Smooth muscle cell (in vitro differentiated cells): ENCODE measurements around the gene OR1J2. TPM values are rescaled to one million over a fixed set of nuclear protein-coding genes. Genes with fewer than 3 reads are reported as not detected.

Experiments
- DNase-seq: peaks from one replicate; lab custom pipeline; 2025; ENCODE audit not compliant: unreplicated experiment; lab: John Stamatoyannopoulos, UW
- H2AFZ ChIP-seq: fragments of 200-600 bp; sonication (generic); 2 replicates; pipeline ENCODE4 v1.6.0; 2016; ENCODE audit warnings: antibody characterized with exemption, low read depth, mild to moderate bottlenecking
- H3F3A ChIP-seq: fragments of 200-600 bp; sonication (generic); 2 replicates; pipeline ENCODE4 v1.6.0; 2017; ENCODE audit warnings: antibody characterized with exemption, low read depth
- H3K27ac ChIP-seq: fragments of 200-600 bp; sonication (generic); 2 replicates; pipeline ENCODE4 v1.5.1; 2016; ENCODE audit warnings: low read depth, mild to moderate bottlenecking
- H3K27me3 ChIP-seq: fragments of 200-600 bp; sonication (generic); 2 replicates; pipeline ENCODE4 v1.6.1; 2016; ENCODE audit warnings: low read depth, mild to moderate bottlenecking
- H3K36me3 ChIP-seq: fragments of 200-600 bp; sonication (generic); 2 replicates; pipeline ENCODE4 v1.5.1; 2016; ENCODE audit warnings: low read depth
- H3K4me1 ChIP-seq: fragments of 200-600 bp; sonication (generic); 2 replicates; pipeline ENCODE4 v1.5.1; 2016; ENCODE audit warnings: low read depth
- H3K4me2 ChIP-seq: fragments of 200-600 bp; sonication (generic); 2 replicates; pipeline ENCODE4 v1.6.0; 2016; ENCODE audit warnings: mild to moderate bottlenecking
- H3K4me3 ChIP-seq: fragments of 200-600 bp; sonication (generic); 2 replicates; pipeline ENCODE4 v1.5.1; 2016; ENCODE audit warnings: mild to moderate bottlenecking
- H3K79me2 ChIP-seq: fragments of 200-600 bp; sonication (generic); 2 replicates; pipeline ENCODE4 v1.6.0; 2016; ENCODE audit warnings: low read depth, mild to moderate bottlenecking
- H3K9ac ChIP-seq: fragments of 200-600 bp; sonication (generic); 2 replicates; pipeline ENCODE4 v1.6.0; 2016; ENCODE audit warnings: low read depth
- H3K9me3 ChIP-seq: fragments of 200-600 bp; sonication (generic); replicated peaks from 2 replicates; pipeline ENCODE4 v1.5.1; 2016; ENCODE audit warnings: low read depth
- H4K20me1 ChIP-seq: fragments of 200-600 bp; sonication (generic); 2 replicates; pipeline ENCODE4 v1.6.0; 2016; ENCODE audit warnings: low read depth
- CTCF ChIP-seq: fragments of 200-600 bp; sonication (generic); IDR thresholded peaks from 2 replicates; pipeline ENCODE4 v1.5.1; 2017; ENCODE audit warnings: borderline replicate concordance, mild to moderate bottlenecking, antibody characterized with exemption; ENCODE audit not compliant: insufficient read depth, poor library complexity, severe bottlenecking
- WGBS: methylation state at CpG from one replicate; pipeline ENCODE4 v1.1.7; 2016; ENCODE audit warnings: low lambda C conversion rate; 5-methylcytosine and 5-hydroxymethylcytosine counted together
- polyA plus RNA-seq: library from polyadenylated mRNA; unstranded; fragments of >200 nt; fragmentation: Nextera tagmentation; extraction: Ambion mirVana; gene quantifications from 2 replicates; pipeline ENCODE4 v1.2.1, GENCODE V29; 2016
- total RNA-seq: library from RNA; depleted of rRNA; stranded (reverse); fragments of >200 nt; gene quantifications from 2 replicates; pipeline ENCODE4 v1.2.3, GENCODE V29; 2014

The OR1J2 gene
- total RNA-seq (not detected in 2 replicates), polyA plus RNA-seq (not detected in 2 replicates)

- no peak for TF ChIP-seq CTCF
- Histone ChIP-seq H3K27ac (no peak within 1 kb of the TSS), H3K9me3 (no peaks in the 10 kb centered on the region), H2AFZ (no peak within 1 kb of the TSS), H3K79me2 (no peaks in the 10 kb centered on the region), H3K4me2 (no peak within 1 kb of the TSS), H4K20me1 (no peaks in the 10 kb centered on the region), H3K4me3 (no peak within 1 kb of the TSS), H3K27me3 (no peaks in the 10 kb centered on the region), H3F3A (no peaks in the 10 kb centered on the region), H3K9ac (no peak within 1 kb of the TSS), H3K4me1 (no peaks in the 10 kb centered on the region), H3K36me3 (no peaks in the 10 kb centered on the region)
- WGBS = 67% methylated on average over 6 of the region's 6 CpGs
- no peak for DNase-seq
These were observed at the start of gene OR1J2 for GRCh38 chr9:122510502-122510901. OR1J2 (plus strand) TSS chr9:122510802; CDS start chr9:122510802, 0 bp downstream.

- H3K79me2 ChIP-seq = no peaks in the 10 kb centered on the region
- H3K9me3 ChIP-seq = no peaks in the 10 kb centered on the region
- whole genome bisulfite sequencing = 77% methylated on average over 10 of the region's 10 CpGs
- H3K9ac ChIP-seq = no peak overlapping the region
- no peak overlapping the region for H3K4me3 ChIP-seq
- no peak for DNase-seq
- no peak for TF ChIP-seq CTCF
- H3K4me2 ChIP-seq = peak overlapping the region; percentile 68
- peaks cover 5% of the 10 kb centered on the region for H3K27me3 ChIP-seq
- H3F3A ChIP-seq = no peaks in the 10 kb centered on the region
- no peak overlapping the region for H3K27ac ChIP-seq
- H3K4me1 ChIP-seq = no peaks in the 10 kb centered on the region
- no peaks in the 10 kb centered on the region for H3K36me3 ChIP-seq
- H4K20me1 ChIP-seq = no peaks in the 10 kb centered on the region
- peak overlapping the region; percentile 35 for H2AFZ ChIP-seq
These were observed 46.6 kb upstream of the OR1J2 start for GRCh38 chr9:122463828-122464632.

- peak overlapping the region; percentile 68 for H3K4me2 ChIP-seq
- H3F3A ChIP-seq = no peaks in the 10 kb centered on the region
- H3K4me1 ChIP-seq = no peaks in the 10 kb centered on the region
- peak; percentile 73 for TF ChIP-seq CTCF
- peak overlapping the region; percentile 35 for H2AFZ ChIP-seq
- no peaks in the 10 kb centered on the region for H3K36me3 ChIP-seq
- peaks cover 5% of the 10 kb centered on the region for H3K27me3 ChIP-seq
- H3K27ac ChIP-seq = no peak overlapping the region
- 29% methylated on average over 10 of the region's 10 CpGs for WGBS
- H4K20me1 ChIP-seq = no peaks in the 10 kb centered on the region
- no peaks in the 10 kb centered on the region for H3K79me2 ChIP-seq
- no peaks in the 10 kb centered on the region for H3K9me3 ChIP-seq
- H3K4me3 ChIP-seq = peak overlapping the region; percentile 41
- peak; percentile 7 for DNase-seq
- no peak overlapping the region for H3K9ac ChIP-seq
These were observed 45.7 kb upstream of the OR1J2 start for GRCh38 chr9:122464633-122465567.
